A673 (cell line): ENCODE data around the gene FZD4.
"Not testable (repeated sequence)": the region's sequence is repeated elsewhere in the genome, so short reads cannot be mapped to it uniquely, and the experiment has no call there.

Experiments used
- EZH2 ChIP-seq: fragments of 200-600 bp; sonication (generic); IDR thresholded peaks from 2 replicates; pipeline ENCODE4 v1.6.1; 2017; ENCODE audit warnings: borderline replicate concordance, low read depth, mild to moderate bottlenecking, mixed read lengths, antibody characterized with exemption, low read length; ENCODE audit not compliant: poor library complexity, severe bottlenecking
- TF ChIP-seq, protein P1 (sequence below): fragments of 300-800, 200-600 bp; sonication (generic); conservative IDR thresholded peaks from 2 replicates; pipeline ENCODE4 v1.5.1; 2017; ENCODE audit warnings: low read depth, mild to moderate bottlenecking, antibody characterized with exemption, low read length, moderate library complexity, mixed read lengths

DNA sequence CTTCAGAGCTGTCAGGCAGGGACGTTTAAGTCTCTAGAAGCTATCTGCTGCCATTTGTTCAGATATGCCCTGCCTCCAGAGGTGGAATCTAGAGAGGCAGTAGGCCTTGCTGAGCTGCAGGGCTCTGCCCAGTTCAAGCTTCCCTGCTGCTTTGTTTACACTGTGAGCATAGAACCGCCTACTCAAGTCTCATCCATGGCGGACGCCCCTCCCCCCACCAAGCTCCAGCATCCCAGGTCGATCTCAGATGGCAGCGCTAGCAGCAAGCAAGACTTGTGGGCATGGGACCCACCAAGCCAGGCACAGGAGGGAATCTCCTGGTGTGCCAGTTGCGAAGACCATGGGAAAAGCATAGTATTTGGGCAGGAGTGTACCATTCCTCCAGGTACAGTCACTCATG lies 12.4 kb upstream of the FZD4 start:
- TF ChIP-seq, protein P1, sequence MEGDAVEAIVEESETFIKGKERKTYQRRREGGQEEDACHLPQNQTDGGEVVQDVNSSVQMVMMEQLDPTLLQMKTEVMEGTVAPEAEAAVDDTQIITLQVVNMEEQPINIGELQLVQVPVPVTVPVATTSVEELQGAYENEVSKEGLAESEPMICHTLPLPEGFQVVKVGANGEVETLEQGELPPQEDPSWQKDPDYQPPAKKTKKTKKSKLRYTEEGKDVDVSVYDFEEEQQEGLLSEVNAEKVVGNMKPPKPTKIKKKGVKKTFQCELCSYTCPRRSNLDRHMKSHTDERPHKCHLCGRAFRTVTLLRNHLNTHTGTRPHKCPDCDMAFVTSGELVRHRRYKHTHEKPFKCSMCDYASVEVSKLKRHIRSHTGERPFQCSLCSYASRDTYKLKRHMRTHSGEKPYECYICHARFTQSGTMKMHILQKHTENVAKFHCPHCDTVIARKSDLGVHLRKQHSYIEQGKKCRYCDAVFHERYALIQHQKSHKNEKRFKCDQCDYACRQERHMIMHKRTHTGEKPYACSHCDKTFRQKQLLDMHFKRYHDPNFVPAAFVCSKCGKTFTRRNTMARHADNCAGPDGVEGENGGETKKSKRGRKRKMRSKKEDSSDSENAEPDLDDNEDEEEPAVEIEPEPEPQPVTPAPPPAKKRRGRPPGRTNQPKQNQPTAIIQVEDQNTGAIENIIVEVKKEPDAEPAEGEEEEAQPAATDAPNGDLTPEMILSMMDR = not testable (repeated sequence)
- TF ChIP-seq EZH2 = not testable (repeated sequence)
